ENCODE measurements around the gene ABCC6.

ABCC6 gene

DNA sequence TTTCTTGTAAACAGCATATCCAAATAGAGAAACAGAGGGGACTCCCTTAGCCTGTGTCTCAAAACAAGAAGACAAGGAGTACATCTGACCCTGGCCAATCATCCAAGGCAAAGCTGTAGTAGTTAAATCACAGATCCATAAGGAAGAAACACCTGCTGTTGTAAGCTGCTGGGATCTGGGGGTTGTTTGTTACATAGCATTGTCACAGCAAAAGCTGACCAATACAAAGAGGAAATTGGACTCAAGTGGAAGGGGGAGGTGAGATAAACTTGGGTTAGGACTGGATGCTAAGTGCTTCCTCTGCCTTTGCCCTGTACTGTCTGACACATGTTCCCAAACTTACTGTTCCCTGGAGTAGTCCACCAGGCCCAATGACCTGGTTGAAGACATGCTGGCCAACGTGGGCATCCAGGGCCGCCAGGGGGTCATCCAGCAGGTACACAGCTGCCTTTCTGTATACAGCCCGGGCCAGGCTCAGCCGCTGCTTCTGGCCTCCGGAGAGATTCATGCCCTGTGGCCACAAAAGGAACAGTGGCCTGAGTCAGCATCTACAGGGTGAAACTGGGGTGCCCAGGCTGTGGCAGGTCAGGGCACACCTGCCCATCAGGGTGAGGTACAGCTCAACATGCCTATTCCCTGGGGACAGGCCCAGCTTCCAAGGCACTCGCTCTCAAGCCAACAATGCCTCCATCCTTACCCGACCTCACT lies 44.7 kb downstream of the ABCC6 start:
- TF ChIP-seq SPI1 (IDR thresholded peaks at IDR 0.05; ENCODE audit: borderline replicate concordance, low read depth) = no peak
- TF ChIP-seq, protein P1, sequence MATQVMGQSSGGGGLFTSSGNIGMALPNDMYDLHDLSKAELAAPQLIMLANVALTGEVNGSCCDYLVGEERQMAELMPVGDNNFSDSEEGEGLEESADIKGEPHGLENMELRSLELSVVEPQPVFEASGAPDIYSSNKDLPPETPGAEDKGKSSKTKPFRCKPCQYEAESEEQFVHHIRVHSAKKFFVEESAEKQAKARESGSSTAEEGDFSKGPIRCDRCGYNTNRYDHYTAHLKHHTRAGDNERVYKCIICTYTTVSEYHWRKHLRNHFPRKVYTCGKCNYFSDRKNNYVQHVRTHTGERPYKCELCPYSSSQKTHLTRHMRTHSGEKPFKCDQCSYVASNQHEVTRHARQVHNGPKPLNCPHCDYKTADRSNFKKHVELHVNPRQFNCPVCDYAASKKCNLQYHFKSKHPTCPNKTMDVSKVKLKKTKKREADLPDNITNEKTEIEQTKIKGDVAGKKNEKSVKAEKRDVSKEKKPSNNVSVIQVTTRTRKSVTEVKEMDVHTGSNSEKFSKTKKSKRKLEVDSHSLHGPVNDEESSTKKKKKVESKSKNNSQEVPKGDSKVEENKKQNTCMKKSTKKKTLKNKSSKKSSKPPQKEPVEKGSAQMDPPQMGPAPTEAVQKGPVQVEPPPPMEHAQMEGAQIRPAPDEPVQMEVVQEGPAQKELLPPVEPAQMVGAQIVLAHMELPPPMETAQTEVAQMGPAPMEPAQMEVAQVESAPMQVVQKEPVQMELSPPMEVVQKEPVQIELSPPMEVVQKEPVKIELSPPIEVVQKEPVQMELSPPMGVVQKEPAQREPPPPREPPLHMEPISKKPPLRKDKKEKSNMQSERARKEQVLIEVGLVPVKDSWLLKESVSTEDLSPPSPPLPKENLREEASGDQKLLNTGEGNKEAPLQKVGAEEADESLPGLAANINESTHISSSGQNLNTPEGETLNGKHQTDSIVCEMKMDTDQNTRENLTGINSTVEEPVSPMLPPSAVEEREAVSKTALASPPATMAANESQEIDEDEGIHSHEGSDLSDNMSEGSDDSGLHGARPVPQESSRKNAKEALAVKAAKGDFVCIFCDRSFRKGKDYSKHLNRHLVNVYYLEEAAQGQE (IDR thresholded peaks at IDR 0.05; ENCODE audit: insufficient replicate concordance, low read depth) = no peak
- TF ChIP-seq GABPA (IDR thresholded peaks at IDR 0.05; ENCODE audit: low read depth) = no peak
- TF ChIP-seq CTCF (IDR thresholded peaks at IDR 0.05; ENCODE audit: insufficient read depth, low read length) = no peak
- TF ChIP-seq POLR2AphosphoS5 (IDR thresholded peaks at IDR 0.05; ENCODE audit: low read depth) = no peak
- DNase-seq (ENCODE audit: low read depth in 1 of 2, low spot score in 1 of 2) = no peak
- H3K4me3 ChIP-seq (replicated peaks; ENCODE audit: insufficient read depth, low read length) = no peak overlapping the region
- H3K27me3 ChIP-seq (ENCODE audit: insufficient read depth, poor library complexity, severe bottlenecking) = no peaks in the 10 kb centered on the region
- no peak overlapping the region for H3K27ac ChIP-seq (replicated peaks)

DNA sequence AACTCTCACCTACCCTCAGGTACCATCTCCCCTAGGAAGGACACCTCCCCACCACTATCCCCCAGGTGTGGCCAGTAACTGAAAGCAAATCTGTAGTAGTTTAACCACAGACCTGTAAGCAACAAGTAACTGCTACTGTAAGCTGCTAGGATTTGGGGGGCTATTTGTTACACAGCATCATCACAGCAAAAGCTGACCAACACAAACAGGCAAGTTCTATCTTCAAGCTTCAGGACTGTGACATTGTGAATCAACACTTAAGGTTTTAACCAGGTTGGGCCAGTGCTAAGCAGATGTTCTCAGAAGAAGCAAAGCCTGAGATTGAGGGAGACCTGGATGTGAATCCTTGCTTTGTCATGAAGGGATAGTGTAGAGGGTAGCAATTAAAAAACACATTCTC lies 47.0 kb downstream of the ABCC6 start:
- no peak for TF ChIP-seq SPI1 (IDR thresholded peaks at IDR 0.05; ENCODE audit: borderline replicate concordance, low read depth)
- TF ChIP-seq CTCF (IDR thresholded peaks at IDR 0.05; ENCODE audit: insufficient read depth, low read length) = no peak
- TF ChIP-seq, protein P1 (IDR thresholded peaks at IDR 0.05; ENCODE audit: insufficient replicate concordance, low read depth) = no peak
- TF ChIP-seq GABPA (IDR thresholded peaks at IDR 0.05; ENCODE audit: low read depth) = no peak
- TF ChIP-seq POLR2AphosphoS5 (IDR thresholded peaks at IDR 0.05; ENCODE audit: low read depth) = no peak
- no peak for DNase-seq (ENCODE audit: low read depth in 1 of 2, low spot score in 1 of 2)

DNA sequence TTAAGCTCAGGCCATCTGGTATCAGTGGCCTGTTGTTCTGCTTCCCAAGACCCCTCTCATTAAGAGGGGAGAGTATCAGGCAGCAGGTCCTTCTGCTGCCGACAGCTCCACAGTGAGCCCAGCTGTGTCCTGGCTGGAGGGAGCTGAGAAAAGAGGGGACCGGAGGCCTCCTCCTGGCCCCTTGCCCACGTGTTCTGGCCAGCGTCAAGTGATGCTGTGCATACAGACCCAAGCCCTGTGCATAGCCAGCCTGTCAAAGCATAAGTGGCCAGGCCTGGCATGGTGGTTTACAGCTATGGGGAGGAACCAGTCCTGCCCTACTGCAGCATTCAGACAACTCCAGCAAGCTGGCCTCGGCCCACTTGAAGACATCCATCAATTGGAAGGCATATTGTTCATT lies 48.0 kb downstream of the ABCC6 start:
- Histone ChIP-seq H3K4me3 (replicated peaks; ENCODE audit: insufficient read depth, low read length) (no peak overlapping the region), H3K27ac (replicated peaks) (no peak overlapping the region), H3K27me3 (ENCODE audit: insufficient read depth, poor library complexity, severe bottlenecking) (no peaks in the 10 kb centered on the region)
- TF ChIP-seq, protein P1 (IDR thresholded peaks at IDR 0.05; ENCODE audit: insufficient replicate concordance, low read depth) = no peak
- no peak for TF ChIP-seq GABPA (IDR thresholded peaks at IDR 0.05; ENCODE audit: low read depth)
- TF ChIP-seq CTCF (IDR thresholded peaks at IDR 0.05; ENCODE audit: insufficient read depth, low read length) = no peak
- TF ChIP-seq SPI1 (IDR thresholded peaks at IDR 0.05; ENCODE audit: borderline replicate concordance, low read depth) = no peak
- no peak for TF ChIP-seq POLR2AphosphoS5 (IDR thresholded peaks at IDR 0.05; ENCODE audit: low read depth)
- DNase-seq (ENCODE audit: low read depth in 1 of 2, low spot score in 1 of 2) = no peak

More for the DNA sequence above, 47.0 kb downstream of the ABCC6 start:
- Histone ChIP-seq H3K27me3 (ENCODE audit: insufficient read depth, poor library complexity, severe bottlenecking) (no peaks in the 10 kb centered on the region), H3K27ac (replicated peaks) (no peak overlapping the region), H3K4me3 (replicated peaks; ENCODE audit: insufficient read depth, low read length) (no peak overlapping the region)
